HG03558 (cell line): ENCODE data around the gene COTL1.
"Not testable (repeated sequence)": the region's sequence is repeated elsewhere in the genome, so short reads cannot be mapped to it uniquely, and the experiment has no call there.

Source experiments
- ATAC-seq: cut with Tn5 transposase; IDR thresholded peaks from one replicate; pipeline ENCODE4 v1.9.1; 2021; ENCODE audit warnings: moderate number of reproducible peaks; ENCODE audit not compliant: unreplicated experiment; ENCODE audit errors: extremely low read depth

COTL1 gene

GRCh38 chr16:84535851-84536250 lies 82.0 kb downstream of the COTL1 start:
- ATAC-seq, result no peak

GRCh38 chr16:84535408-84535807 lies 82.5 kb downstream of the COTL1 start:
- no peak for ATAC-seq

GRCh38 chr16:84534815-84535214 lies 83.1 kb downstream of the COTL1 start:
- no peak for ATAC-seq

- no peak for ATAC-seq
Measured at GRCh38 chr16:84532855-84533486, 84.9 kb downstream of the COTL1 start.

- ATAC-seq, result no peak
Measured at GRCh38 chr16:84532291-84532724, 85.6 kb downstream of the COTL1 start.

DNA sequence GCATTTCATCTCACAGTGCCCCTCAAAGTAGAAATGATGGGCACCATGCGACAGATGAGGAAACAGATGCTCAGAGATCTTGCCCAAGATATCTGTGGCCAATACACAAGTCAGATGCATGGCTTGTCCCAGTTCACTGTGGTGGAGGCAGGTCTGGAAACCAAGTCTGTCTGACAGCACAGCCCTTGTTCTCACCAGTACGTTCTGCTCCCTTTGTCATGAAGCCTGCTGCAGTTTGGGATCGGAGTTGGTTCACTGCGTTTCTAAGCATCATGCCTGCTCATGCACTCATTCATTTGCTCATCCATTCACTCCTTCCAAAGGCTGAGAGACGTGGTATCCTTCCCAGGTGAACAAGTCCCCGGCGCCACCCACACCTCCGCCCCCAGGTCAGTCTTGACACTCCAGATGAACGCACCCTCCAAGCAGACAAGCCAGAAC lies 86.2 kb downstream of the COTL1 start:
- ATAC-seq, result no peak

DNA sequence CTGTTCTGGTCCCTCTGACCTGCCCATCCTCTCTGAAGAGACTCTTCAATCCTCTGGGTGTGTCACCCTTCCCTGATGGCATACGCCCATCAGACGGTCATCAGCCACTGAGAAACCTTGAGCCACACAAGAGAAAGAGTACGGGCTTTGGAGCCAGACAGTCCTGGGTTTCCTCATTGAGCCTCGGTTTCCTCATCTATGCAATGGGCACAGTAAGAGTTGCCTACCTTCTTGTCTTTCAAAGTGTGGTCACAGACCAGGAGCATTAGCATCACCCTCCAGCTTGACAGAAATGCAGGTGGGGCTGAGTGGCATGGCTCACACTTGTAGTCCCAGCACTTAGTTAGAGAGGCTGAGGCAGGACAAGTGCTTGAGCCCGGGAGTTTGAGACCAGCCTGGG lies 87.3 kb downstream of the COTL1 start:
- ATAC-seq, result no peak

GRCh38 chr16:84529607-84530006 lies 88.3 kb downstream of the COTL1 start:
- ATAC-seq, result no peak

- no peak for ATAC-seq
Measured at GRCh38 chr16:84528322-84528721, 89.6 kb downstream of the COTL1 start.

GRCh38 chr16:84527532-84528269 lies 90.2 kb downstream of the COTL1 start:
- ATAC-seq, result no peak

- no peak for ATAC-seq
Measured at GRCh38 chr16:84526794-84527531, 90.9 kb downstream of the COTL1 start.

DNA sequence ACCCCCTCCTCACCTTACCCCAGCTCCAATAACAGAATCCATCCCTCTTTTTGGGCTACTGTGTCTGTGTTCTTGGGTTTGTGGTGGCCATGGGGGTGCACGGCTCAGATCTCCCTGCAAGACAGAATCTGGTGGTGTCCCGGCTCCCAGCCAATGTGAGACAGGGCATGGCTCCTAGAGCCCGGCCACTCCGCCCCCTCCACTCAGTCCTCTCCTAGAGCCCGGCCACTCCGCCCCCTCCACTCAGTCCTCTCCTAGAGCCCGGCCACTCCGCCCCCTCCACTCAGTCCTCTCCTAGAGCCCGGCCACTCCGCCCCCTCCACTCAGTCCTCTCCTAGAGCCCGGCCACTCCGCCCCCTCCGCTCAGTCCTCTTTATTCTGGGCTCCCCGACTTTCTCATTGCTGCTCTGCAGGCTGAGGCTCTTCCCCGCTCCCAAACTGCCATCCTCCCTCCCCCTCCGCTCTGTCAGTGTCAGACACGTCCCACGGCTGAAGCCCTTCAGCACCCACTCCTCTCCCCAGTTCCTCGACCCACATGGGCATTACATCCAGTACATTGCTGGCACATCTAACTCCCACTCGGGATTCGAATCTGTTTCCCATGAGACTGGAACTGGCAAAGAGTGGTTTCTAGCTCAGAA lies 92.8 kb downstream of the COTL1 start:
- ATAC-seq, result not testable (repeated sequence)

- ATAC-seq, result no peak
Measured at GRCh38 chr16:84524346-84524920, 93.4 kb downstream of the COTL1 start.

GRCh38 chr16:84521497-84521770 lies 96.4 kb downstream of the COTL1 start:
- ATAC-seq, result no peak

GRCh38 chr16:84520725-84521496 lies 97.0 kb downstream of the COTL1 start:
- no peak for ATAC-seq

- ATAC-seq, result no peak
Measured at GRCh38 chr16:84519855-84520254, 98.0 kb downstream of the COTL1 start.

GRCh38 chr16:84518804-84519341 lies 99.0 kb downstream of the COTL1 start:
- no peak for ATAC-seq

DNA sequence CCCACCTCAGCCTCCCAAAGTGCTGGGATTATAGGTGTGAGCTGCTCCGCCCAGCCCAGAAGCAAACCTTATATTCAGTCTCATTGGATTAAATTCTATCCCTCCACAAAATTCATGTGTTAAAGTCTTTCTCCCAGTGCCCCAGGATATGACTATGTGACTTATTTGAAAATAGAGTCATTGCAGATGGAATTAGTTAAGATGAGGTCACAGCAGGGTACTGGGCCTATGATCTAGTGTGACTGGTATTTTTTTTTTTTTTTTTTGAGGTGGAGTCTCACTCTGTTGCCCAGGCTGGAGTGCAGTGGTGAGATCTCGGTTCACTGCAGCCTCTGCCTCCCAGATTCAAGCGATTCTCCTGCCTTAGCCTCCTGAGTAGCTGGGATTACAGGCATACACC lies 99.7 kb downstream of the COTL1 start:
- not testable (repeated sequence) for ATAC-seq

- no peak for ATAC-seq
Measured at GRCh38 chr16:84517366-84517765, 100.5 kb downstream of the COTL1 start.
